ENCODE data around the gene NR3C2. TPM values are rescaled to one million over a fixed set of nuclear protein-coding genes. Genes with fewer than 3 reads are reported as not detected.

NR3C2 gene
- total RNA-seq, 1 donor from 2014 or later: 0.54 TPM

GRCh38 chr4:148454835-148455234 lies 12.6 kb upstream of the NR3C2 start:
- Mint-ChIP-seq H3K27me3 (ENCODE audit: unreplicated experiment) (peaks cover 1% of the 10 kb centered on the region), H3K27ac (ENCODE audit: unreplicated experiment) (no peak overlapping the region), H3K36me3 (ENCODE audit: low read depth, unreplicated experiment) (no peaks in the 10 kb centered on the region), H3K4me3 (ENCODE audit: unreplicated experiment) (no peak overlapping the region), H3K9me3 (ENCODE audit: unreplicated experiment) (no peaks in the 10 kb centered on the region), H3K4me1 (ENCODE audit: unreplicated experiment) (no peaks in the 10 kb centered on the region)
- no peak for TF ChIP-seq CTCF (IDR thresholded peaks at IDR 0.05; ENCODE audit: unreplicated experiment)
- no peak for DNase-seq (ENCODE audit: low spot score)

- Mint-ChIP-seq H3K4me3 (ENCODE audit: unreplicated experiment) (no peak overlapping the region), H3K4me1 (ENCODE audit: unreplicated experiment) (no peaks in the 10 kb centered on the region), H3K36me3 (ENCODE audit: low read depth, unreplicated experiment) (no peaks in the 10 kb centered on the region), H3K9me3 (ENCODE audit: unreplicated experiment) (no peaks in the 10 kb centered on the region), H3K27ac (ENCODE audit: unreplicated experiment) (no peak overlapping the region), H3K27me3 (ENCODE audit: unreplicated experiment) (peaks cover 1% of the 10 kb centered on the region)
- no peak for DNase-seq (ENCODE audit: low spot score)
- no peak for TF ChIP-seq CTCF (IDR thresholded peaks at IDR 0.05; ENCODE audit: unreplicated experiment)
Observed at GRCh38 chr4:148453833-148454232, 11.6 kb upstream of the NR3C2 start.

- Mint-ChIP-seq H3K27me3 (ENCODE audit: unreplicated experiment) (peaks cover 1% of the 10 kb centered on the region), H3K36me3 (ENCODE audit: low read depth, unreplicated experiment) (no peaks in the 10 kb centered on the region), H3K9me3 (ENCODE audit: unreplicated experiment) (no peaks in the 10 kb centered on the region), H3K4me3 (ENCODE audit: unreplicated experiment) (no peak overlapping the region), H3K27ac (ENCODE audit: unreplicated experiment) (no peak overlapping the region), H3K4me1 (ENCODE audit: unreplicated experiment) (no peaks in the 10 kb centered on the region)
- TF ChIP-seq CTCF (IDR thresholded peaks at IDR 0.05; ENCODE audit: unreplicated experiment): no peak
- DNase-seq (ENCODE audit: low spot score): no peak
Observed at GRCh38 chr4:148452970-148453369, 10.8 kb upstream of the NR3C2 start.

- no peak for DNase-seq (ENCODE audit: low spot score)
- peaks cover 6% of the 10 kb centered on the region for H3K4me1 Mint-ChIP-seq (ENCODE audit: unreplicated experiment)
- TF ChIP-seq CTCF (IDR thresholded peaks at IDR 0.05; ENCODE audit: unreplicated experiment): no peak
- no peak overlapping the region for H3K4me3 Mint-ChIP-seq (ENCODE audit: unreplicated experiment)
- H3K27ac Mint-ChIP-seq (ENCODE audit: unreplicated experiment): no peak overlapping the region
- no peaks in the 10 kb centered on the region for H3K36me3 Mint-ChIP-seq (ENCODE audit: low read depth, unreplicated experiment)
- peaks cover 7% of the 10 kb centered on the region for H3K27me3 Mint-ChIP-seq (ENCODE audit: unreplicated experiment)
- H3K9me3 Mint-ChIP-seq (ENCODE audit: unreplicated experiment): no peaks in the 10 kb centered on the region
Observed at GRCh38 chr4:148449921-148450320, 7.7 kb upstream of the NR3C2 start.

- Mint-ChIP-seq H3K27ac (ENCODE audit: unreplicated experiment) (no peak overlapping the region), H3K4me3 (ENCODE audit: unreplicated experiment) (no peak overlapping the region), H3K27me3 (ENCODE audit: unreplicated experiment) (peaks cover 7% of the 10 kb centered on the region), H3K4me1 (ENCODE audit: unreplicated experiment) (peaks cover 6% of the 10 kb centered on the region), H3K36me3 (ENCODE audit: low read depth, unreplicated experiment) (no peaks in the 10 kb centered on the region), H3K9me3 (ENCODE audit: unreplicated experiment) (no peaks in the 10 kb centered on the region)
- no peak for TF ChIP-seq CTCF (IDR thresholded peaks at IDR 0.05; ENCODE audit: unreplicated experiment)
- no peak for DNase-seq (ENCODE audit: low spot score)
Observed at GRCh38 chr4:148448141-148448540, 5.9 kb upstream of the NR3C2 start.
